HG03521 (cell line): ENCODE measurements around the gene PEAR1.

Experiments used
- ATAC-seq: cut with Tn5 transposase; IDR thresholded peaks from one replicate; pipeline ENCODE4 v1.9.1; 2021; ENCODE audit warnings: mild to moderate bottlenecking, moderate library complexity; ENCODE audit not compliant: unreplicated experiment

The PEAR1 gene

GRCh38 chr1:156933136-156933535 is 39.6 kb downstream of the PEAR1 start:
- no peak for ATAC-seq

GRCh38 chr1:156935505-156936128 is 42.1 kb downstream of the PEAR1 start:
- ATAC-seq = no peak

GRCh38 chr1:156936191-156936590 is 42.7 kb downstream of the PEAR1 start:
- ATAC-seq = no peak

GRCh38 chr1:156936721-156937220 is 43.3 kb downstream of the PEAR1 start:
- ATAC-seq = no peak

- ATAC-seq = no peak
These were observed 44.4 kb downstream of the PEAR1 start for GRCh38 chr1:156937883-156938282.

- no peak for ATAC-seq
These were observed 45.3 kb downstream of the PEAR1 start for GRCh38 chr1:156938813-156939212.

- ATAC-seq = no peak
These were observed 46.3 kb downstream of the PEAR1 start for GRCh38 chr1:156939786-156940334.

- ATAC-seq = no peak
These were observed 48.2 kb downstream of the PEAR1 start for GRCh38 chr1:156941675-156942074.

GRCh38 chr1:156942176-156942575 is 48.7 kb downstream of the PEAR1 start:
- no peak for ATAC-seq

GRCh38 chr1:156942576-156942975 is 49.1 kb downstream of the PEAR1 start:
- no peak for ATAC-seq

- no peak for ATAC-seq
These were observed 50.2 kb downstream of the PEAR1 start for GRCh38 chr1:156943756-156944155.

GRCh38 chr1:156944268-156944667 is 50.8 kb downstream of the PEAR1 start:
- no peak for ATAC-seq

GRCh38 chr1:156944848-156945247 is 51.3 kb downstream of the PEAR1 start:
- ATAC-seq = no peak

- ATAC-seq = no peak
These were observed 52.6 kb downstream of the PEAR1 start for GRCh38 chr1:156945881-156946661.

GRCh38 chr1:156947127-156947526 is 53.6 kb downstream of the PEAR1 start:
- no peak for ATAC-seq

- ATAC-seq = no peak
These were observed 54.5 kb downstream of the PEAR1 start for GRCh38 chr1:156947818-156948525.

- no peak for ATAC-seq
These were observed 55.2 kb downstream of the PEAR1 start for GRCh38 chr1:156948708-156949107.

- no peak for ATAC-seq
These were observed 55.6 kb downstream of the PEAR1 start for GRCh38 chr1:156949127-156949526.

- ATAC-seq = no peak
These were observed 57.9 kb downstream of the PEAR1 start for GRCh38 chr1:156951371-156951770.

GRCh38 chr1:156953571-156953970 is 60.1 kb downstream of the PEAR1 start:
- ATAC-seq = no peak

GRCh38 chr1:156956333-156956732 is 62.8 kb downstream of the PEAR1 start:
- no peak for ATAC-seq
